ENCODE results near the gene SLC25A29. TPM values are rescaled to one million over a fixed set of nuclear protein-coding genes. Genes with fewer than 3 reads are reported as not detected.
"Not testable (repeated sequence)": the region's sequence is repeated elsewhere in the genome, so short reads cannot be mapped to it uniquely, and the experiment has no call there.

SLC25A29 gene
- total RNA-seq, 1 donor from 2014 or later, result 86.8 TPM

DNA sequence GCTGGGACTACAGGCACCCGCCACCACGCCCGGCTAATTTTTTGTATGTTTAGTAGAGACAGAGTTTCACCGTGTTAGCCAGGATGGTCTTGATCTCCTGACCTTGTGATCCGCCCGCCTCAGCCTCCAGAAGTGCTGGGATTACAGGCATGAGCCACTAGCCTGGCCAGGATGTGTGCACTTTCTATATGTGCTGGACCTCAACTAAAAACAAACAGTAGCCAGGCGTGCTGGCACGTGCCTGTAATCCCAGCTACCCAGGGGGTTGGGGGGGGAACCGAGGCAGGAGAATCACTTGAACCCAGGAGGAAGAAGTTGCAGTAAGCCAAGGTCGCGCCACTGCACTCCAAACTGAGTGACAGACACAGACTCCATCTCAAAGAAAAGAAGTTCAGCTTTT is 9.5 kb downstream of the SLC25A29 start:
- peak; percentile 48 for DNase-seq (ENCODE audit: low spot score)
- ATAC-seq; intact Hi-C loops (cut with DNase I): not testable (repeated sequence)

- intact Hi-C loops (cut with DNase I), result no loop called here
- DNase-seq (ENCODE audit: low spot score) (peak; percentile 56), ATAC-seq (no peak)
Measured at GRCh38 chr14:100296106-100296651, 10.1 kb downstream of the SLC25A29 start.

DNA sequence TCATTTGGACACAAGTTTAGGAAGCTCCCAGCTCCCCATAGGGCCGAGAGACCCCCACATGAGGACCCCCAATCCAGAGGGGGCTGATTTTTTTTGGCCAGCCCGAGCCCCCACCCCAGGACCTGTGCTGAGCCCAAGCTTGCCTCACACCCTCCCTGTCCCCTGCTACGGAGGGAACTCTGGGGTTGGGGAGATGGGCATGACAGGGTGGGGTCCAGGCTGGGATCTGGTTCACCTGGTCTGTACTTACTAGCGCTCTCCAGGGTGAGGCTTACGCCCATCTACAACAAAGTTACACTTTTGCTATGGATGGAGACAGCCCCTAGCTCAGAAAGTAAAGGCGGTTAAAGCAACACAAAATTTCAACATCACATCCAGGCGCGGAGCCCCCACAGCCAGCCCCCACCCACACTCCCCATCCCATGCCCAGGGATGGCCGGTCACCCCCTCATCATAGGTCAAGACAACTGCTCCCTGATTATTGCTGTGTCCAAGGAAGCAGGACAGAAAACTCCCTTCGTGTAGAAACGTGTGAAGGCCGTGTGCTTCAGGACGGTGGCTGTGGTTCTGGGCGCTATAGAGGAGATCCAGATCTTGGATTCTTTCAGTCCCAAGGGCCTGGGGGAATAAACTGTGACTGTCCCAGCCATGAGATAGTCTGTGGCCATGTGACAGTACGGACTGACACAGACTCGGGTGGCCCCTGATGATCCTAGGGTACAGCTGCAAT is 10.7 kb downstream of the SLC25A29 start:
- intact Hi-C loops (cut with DNase I), result no loop called here
- peak; percentile 50 for DNase-seq (ENCODE audit: low spot score)
- ATAC-seq, result no peak

GRCh38 chr14:100294963-100295330 is 11.3 kb downstream of the SLC25A29 start:
- ATAC-seq (no peak), DNase-seq (ENCODE audit: low spot score) (peak; percentile 49)
- intact Hi-C loops (cut with DNase I), result no loop called here

DNA sequence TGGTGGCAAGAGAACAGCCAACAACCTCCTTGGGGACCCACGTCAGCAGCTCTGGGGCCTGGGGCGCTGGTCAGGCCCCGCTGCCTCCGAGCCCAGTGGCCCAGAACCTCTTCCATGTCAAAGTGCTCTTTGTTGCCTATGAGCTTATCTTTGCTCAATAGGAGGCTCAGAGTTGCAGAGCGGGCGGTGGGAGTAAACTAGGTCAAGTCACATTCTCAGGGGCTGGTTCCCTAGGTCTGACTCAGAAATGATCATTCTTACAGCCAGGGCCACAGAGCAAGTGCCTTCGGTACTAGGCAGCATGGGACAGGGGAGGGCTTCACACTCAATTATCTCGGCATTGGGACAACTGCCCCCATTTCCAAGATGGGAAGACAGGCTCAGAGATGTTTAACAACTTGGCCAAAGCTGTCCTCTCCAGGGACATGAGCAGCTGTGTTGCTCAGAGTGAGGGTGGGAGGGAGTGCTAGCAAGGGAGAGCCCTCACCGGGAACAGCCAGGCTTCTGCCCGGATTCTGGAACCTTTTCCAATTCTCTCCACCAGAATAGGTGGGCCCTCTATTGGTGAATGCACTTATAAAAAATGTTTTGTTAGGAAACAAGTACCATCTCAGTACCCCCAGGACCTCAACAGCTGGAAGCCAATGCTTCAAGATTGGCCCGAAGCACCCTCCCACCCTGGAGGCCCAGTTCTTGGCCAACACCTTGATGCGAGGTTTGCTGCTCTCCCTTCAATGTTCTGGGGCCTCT is 11.9 kb downstream of the SLC25A29 start:
- intact Hi-C loops (cut with DNase I), result no loop called here
- peak; percentile 50 for DNase-seq (ENCODE audit: low spot score)
- peak; percentile 7 for ATAC-seq

DNA sequence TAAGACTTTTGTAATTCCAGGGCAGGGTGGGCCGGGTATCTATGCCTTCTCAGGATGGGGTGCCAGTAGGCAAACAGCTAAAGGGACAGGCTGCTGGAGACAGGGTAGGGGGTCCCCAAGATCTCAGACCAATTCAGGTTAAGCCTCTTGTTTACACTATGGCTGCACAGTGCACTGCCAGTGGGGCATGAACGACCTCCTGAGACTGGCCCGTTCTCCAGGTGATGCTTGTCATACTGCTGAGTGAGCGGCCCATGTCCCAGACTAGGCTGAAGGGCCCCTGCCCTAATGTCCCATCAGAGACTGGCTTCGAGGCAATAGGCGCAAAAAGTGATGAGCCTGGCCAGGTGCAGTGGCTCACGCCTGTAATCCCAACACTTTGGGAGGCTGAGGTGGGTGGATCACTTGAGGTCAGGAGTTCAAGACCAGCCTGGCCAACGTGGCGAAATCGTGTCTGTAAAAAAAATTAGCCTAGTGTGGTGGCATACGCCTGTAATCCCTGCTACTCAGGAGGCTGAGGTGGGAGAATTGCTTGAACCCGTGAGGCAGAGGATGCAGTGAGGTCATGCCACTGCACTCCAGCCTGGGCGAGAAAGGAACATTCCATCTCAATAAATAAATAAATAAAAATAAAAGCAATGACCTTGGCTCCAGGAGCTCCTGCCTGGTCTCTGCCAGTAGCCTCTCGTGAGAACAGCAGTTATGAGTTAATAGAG is 12.6 kb downstream of the SLC25A29 start:
- no peak for ATAC-seq
- intact Hi-C loops (cut with DNase I), result no loop called here
- DNase-seq (ENCODE audit: low spot score), result peak; percentile 23

- DNase-seq (ENCODE audit: low spot score) (peak; percentile 54), ATAC-seq (no peak)
- intact Hi-C loops (cut with DNase I), result no loop called here
Measured at GRCh38 chr14:100292776-100293461, 13.3 kb downstream of the SLC25A29 start.

DNA sequence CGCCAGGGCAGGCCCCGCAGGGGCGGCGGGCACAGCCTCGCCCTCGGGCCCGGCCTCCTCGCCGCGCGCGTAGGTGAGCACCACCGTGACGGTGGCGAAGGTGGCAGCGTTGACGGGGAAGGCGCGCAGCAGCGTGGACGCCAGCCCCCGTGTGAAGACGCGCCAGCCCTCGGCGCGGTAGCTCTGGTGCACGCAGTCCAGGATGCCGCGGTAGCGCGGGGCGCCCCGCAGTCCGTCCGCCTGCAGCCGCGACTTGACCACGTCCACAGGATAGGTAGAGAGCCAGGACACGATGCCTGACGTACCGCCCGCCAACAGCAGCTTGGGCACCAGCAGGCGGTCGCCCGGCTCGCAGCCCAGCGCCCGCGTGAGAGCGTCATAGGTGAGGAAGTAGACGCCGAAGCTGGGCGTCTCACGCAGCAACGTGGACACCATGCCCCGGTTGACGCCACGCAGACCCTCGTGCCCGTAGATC is 13.9 kb downstream of the SLC25A29 start:
- intact Hi-C loops (cut with DNase I), result no loop called here
- ATAC-seq, result no peak
- peak; percentile 53 for DNase-seq (ENCODE audit: low spot score)

GRCh38 chr14:100291305-100292075 is 14.8 kb downstream of the SLC25A29 start:
- ATAC-seq (no peak), DNase-seq (ENCODE audit: low spot score) (peak; percentile 50)
- intact Hi-C loops (cut with DNase I), result no loop called here

DNA sequence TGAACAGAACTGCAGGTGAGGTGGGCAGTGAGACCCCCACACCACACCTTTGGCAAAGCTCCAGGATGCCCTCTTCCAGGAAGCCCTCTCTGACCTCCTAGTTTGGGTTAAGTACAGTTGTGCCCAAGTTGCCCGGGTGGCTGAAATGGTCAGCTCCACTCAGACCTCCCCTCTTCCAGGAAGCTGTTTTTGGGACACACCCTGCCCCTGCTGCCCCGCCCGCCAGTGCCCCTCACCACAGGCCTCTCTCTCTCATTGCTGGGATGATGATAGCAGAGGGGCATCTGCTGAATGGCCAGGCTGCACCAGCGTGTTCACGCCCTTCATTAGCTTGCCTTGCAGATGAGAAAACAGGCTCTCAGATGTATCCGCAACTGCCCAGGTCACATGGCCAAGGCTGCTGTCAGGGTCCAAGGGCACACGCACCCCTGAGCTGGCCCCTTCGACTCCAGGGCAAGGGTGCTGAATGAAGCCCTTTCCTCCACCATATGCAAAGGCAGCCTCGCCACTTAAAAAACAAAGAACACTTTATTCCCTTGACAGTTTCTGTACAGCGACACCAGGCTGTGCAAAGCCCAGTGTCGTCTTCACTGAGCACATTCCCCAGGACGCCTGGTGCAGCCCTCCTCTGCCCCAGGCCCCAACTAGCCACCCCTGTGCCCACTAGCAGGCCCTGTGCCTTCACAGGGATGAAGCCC is 15.5 kb downstream of the SLC25A29 start:
- no peak for ATAC-seq
- intact Hi-C loops (cut with DNase I), result no loop called here
- DNase-seq (ENCODE audit: low spot score), result peak; percentile 58

DNA sequence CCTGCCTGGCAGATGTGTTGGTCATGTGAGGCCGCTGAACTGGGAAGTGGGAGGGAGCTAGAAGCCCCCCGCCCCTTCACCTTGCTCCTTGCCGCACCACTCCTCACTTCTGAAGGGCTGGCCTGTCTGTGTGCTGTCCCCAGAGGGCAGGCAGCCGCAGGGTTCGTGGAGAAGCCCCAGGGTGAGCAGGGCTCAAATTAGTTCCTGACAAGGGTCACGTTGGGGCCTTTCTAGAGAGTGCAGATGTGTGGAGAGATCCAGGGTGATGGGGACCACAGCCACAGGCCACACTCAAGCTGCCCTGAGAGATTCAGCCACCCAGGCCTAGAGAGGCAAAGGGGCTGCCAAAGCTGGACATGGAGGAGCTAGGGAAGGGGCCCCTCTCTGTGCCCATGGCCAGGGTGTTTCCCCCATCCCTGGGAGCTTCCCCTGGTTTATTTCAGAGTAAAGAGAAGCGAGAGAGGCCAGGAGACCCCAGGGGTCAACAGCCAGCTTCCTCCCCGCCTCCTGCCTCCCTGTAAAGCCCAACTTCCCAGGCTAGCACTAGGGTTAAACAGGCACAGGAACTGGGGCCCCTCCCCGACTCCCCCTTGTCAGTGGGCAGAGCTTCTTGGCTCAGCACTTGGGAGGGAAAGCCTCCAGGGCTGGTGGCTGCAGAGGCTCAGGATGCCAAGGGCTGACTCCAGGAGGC is 16.2 kb downstream of the SLC25A29 start:
- intact Hi-C loops (cut with DNase I), result loop anchor here (5.0 kb wide), 1 partner anchor 87 kb away; the partner anchor contains the start of gene WDR25
- no peak for DNase-seq (ENCODE audit: low spot score)
- no peak for ATAC-seq

GRCh38 chr14:100288382-100289185 is 17.7 kb downstream of the SLC25A29 start:
- intact Hi-C loops (cut with DNase I), result loop anchor here (5.0 kb wide), 1 partner anchor 89 kb away; the partner anchor contains the start of gene WDR25
- ATAC-seq, result no peak
- DNase-seq (ENCODE audit: low spot score), result no peak

GRCh38 chr14:100287998-100288295 is 18.3 kb downstream of the SLC25A29 start:
- not testable (repeated sequence) for DNase-seq (ENCODE audit: low spot score); ATAC-seq
- intact Hi-C loops (cut with DNase I), result loop anchor here (5.0 kb wide), 1 partner anchor 89 kb away; the partner anchor contains the start of gene WDR25

- DNase-seq (ENCODE audit: low spot score) (no peak), ATAC-seq (no peak)
- intact Hi-C loops (cut with DNase I), result loop anchor here (5.0 kb wide), 1 partner anchor 90 kb away; the partner anchor contains the start of gene WDR25
Measured at GRCh38 chr14:100287202-100287997, 18.8 kb downstream of the SLC25A29 start.

DNA sequence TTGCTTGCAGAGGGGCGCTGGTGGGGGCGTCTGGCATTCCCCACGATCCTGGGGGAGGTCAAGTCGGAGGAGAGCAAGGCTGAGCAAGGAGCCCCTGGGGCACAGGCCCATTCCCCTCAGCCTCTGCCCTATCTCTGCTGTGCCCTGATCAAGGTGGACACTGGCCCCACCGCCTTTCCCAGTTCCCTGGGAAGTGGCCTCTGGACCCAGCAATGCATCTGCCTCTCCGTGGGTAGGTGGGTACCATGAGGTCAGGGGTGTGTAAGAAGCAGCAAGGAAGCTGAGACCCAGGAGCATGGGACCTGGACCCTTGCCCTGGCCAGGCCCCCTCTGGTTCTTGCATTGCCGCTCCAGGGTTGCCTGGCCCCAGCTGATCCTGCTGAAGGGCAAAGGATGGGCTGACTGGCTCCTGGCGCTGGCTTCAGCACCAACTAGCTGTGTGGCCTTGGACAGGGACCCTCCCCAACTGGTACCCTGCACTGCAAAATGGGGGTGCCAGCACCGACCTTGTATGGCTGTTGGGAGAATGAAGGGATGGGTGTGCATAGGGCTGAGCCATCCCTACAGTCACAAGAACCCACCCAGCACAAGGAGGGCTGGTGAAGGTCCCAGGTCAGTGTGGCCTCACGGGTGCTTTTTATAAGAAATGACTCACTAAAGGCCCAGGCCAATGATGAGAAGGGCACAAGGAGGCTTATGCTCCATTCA is 19.6 kb downstream of the SLC25A29 start:
- ATAC-seq (no peak), DNase-seq (ENCODE audit: low spot score) (no peak)
- intact Hi-C loops (cut with DNase I), result loop anchor here (5.0 kb wide), 1 partner anchor 91 kb away; the partner anchor contains the start of gene WDR25
